HEK293 (cell line): ENCODE results near the gene GALNS.
A peak's percentile ranks its signal among the peaks of the same experiment; 100 is the strongest.

Source experiments
- CTCF ChIA-PET: fragments of 350-600 bp; formaldehyde crosslinking; extraction: SDS; loops from one replicate; lab custom pipeline; 2021; ENCODE audit warnings: antibody characterized with exemption; lab: Yijun Ruan, JAX
- POLR2A ChIA-PET: fragments of 300-600 bp; formaldehyde crosslinking; extraction: SDS; loops from one replicate; lab custom pipeline; 2020; ENCODE audit warnings: antibody characterized with exemption, inconsistent platforms; lab: Yijun Ruan, JAX
- H3K27ac ChIP-seq: fragments of 200-500 bp; sonication (Bioruptor generic); 2 replicates; pipeline ENCODE4 v1.5.1; 2014; ENCODE audit warnings: low read depth, low read length, control low read depth, inconsistent platforms; ENCODE audit errors: extremely low read depth
- H3K36me3 ChIP-seq, 2 experiments: fragments of 200-500 bp in 1 of 2; sonication (Bioruptor generic) in 1 of 2; 1 replicate in 1 of 2; 2 replicates in 1 of 2; pipeline ENCODE4 v1.5.1; 2014 to 2017; ENCODE audit warnings: inconsistent platforms in 2 of 2, low read length in 2 of 2; ENCODE audit not compliant: control insufficient read depth in 2 of 2, insufficient read depth in 1 of 2
- H3K4me1 ChIP-seq: fragments of 200-500 bp; sonication (Bioruptor generic); 2 replicates; pipeline ENCODE4 v1.5.1; 2014; ENCODE audit warnings: mild to moderate bottlenecking, low read length, inconsistent platforms; ENCODE audit not compliant: control insufficient read depth, insufficient read depth
- H3K4me3 ChIP-seq: 2 replicates; pipeline ENCODE4 v1.5.1; 2011; ENCODE audit warnings: low read depth, mild to moderate bottlenecking, control low read depth, low read length, moderate library complexity
- H3K9me3 ChIP-seq: fragments of 200-500 bp; sonication (Bioruptor generic); 2 replicates; pipeline ENCODE4 v1.5.1; 2014; ENCODE audit warnings: low read depth, low read length, inconsistent platforms; ENCODE audit not compliant: control insufficient read depth, insufficient read depth
- BCL11A ChIP-seq: fragments of 450-650 bp; formaldehyde crosslinking; IDR thresholded peaks from 2 replicates; pipeline ENCODE4 v1.5.1; 2016; ENCODE audit warnings: low read depth, missing biosample characterization, missing genetic modification characterization
- GFI1B ChIP-seq: fragments of 450-650 bp; formaldehyde crosslinking; IDR thresholded peaks from 2 replicates; pipeline ENCODE4 v1.5.1; 2016; ENCODE audit warnings: missing biosample characterization, missing genetic modification characterization
- GLIS1 ChIP-seq: fragments of 450-650 bp; formaldehyde crosslinking; IDR thresholded peaks from 2 replicates; pipeline ENCODE4 v1.5.1; 2016; ENCODE audit warnings: missing biosample characterization, missing genetic modification characterization
- GLIS2 ChIP-seq: fragments of 450-650 bp; formaldehyde crosslinking; IDR thresholded peaks from 2 replicates; pipeline ENCODE4 v1.5.1; 2016; ENCODE audit warnings: missing biosample characterization, missing genetic modification characterization
- IKZF3 ChIP-seq: fragments of 450-650 bp; IDR thresholded peaks from 2 replicates; pipeline ENCODE4 v1.5.0; 2018; ENCODE audit warnings: missing biosample characterization, mild to moderate bottlenecking, missing genetic modification characterization, moderate library complexity
- SP2 ChIP-seq: fragments of 450-650 bp; formaldehyde crosslinking; IDR thresholded peaks from 2 replicates; pipeline ENCODE4 v1.5.1; 2016; ENCODE audit warnings: missing biosample characterization, missing genetic modification characterization
- TCF7L2 ChIP-seq: IDR thresholded peaks from 2 replicates; pipeline ENCODE4 v1.6.1; 2011; ENCODE audit warnings: low read depth, mild to moderate bottlenecking, inconsistent platforms, low read length, moderate library complexity, borderline replicate concordance
- YY1 ChIP-seq: fragments of 450-650 bp; formaldehyde crosslinking; IDR thresholded peaks from 2 replicates; pipeline ENCODE4 v1.5.1; 2018; ENCODE audit warnings: missing biosample characterization, missing genetic modification characterization
- YY2 ChIP-seq: fragments of 450-650 bp; formaldehyde crosslinking; IDR thresholded peaks from 2 replicates; pipeline ENCODE4 v1.5.1; 2016; ENCODE audit warnings: missing biosample characterization, missing genetic modification characterization
- ZFP41 ChIP-seq: fragments of 450-650 bp; formaldehyde crosslinking; IDR thresholded peaks from 2 replicates; pipeline ENCODE4 v1.5.1; 2016; ENCODE audit warnings: missing biosample characterization, missing genetic modification characterization, borderline replicate concordance
- ZIC2 ChIP-seq: fragments of 450-650 bp; formaldehyde crosslinking; IDR thresholded peaks from 2 replicates; pipeline ENCODE4 v1.5.1; 2016; ENCODE audit warnings: missing biosample characterization, missing genetic modification characterization
- ZNF155 ChIP-seq: fragments of 450-650 bp; formaldehyde crosslinking; IDR thresholded peaks from 2 replicates; pipeline ENCODE4 v1.5.1; 2016; ENCODE audit warnings: missing biosample characterization, missing genetic modification characterization
- ZNF184 ChIP-seq: fragments of 450-650 bp; IDR thresholded peaks from 2 replicates; pipeline ENCODE4 v1.5.1; 2018; ENCODE audit warnings: missing biosample characterization, mild to moderate bottlenecking, missing genetic modification characterization
- ZNF211 ChIP-seq: fragments of 450-650 bp; formaldehyde crosslinking; IDR thresholded peaks from 2 replicates; pipeline ENCODE4 v1.5.1; 2016; ENCODE audit warnings: low read depth, missing biosample characterization, missing genetic modification characterization
- ZNF214 ChIP-seq: fragments of 450-650 bp; formaldehyde crosslinking; IDR thresholded peaks from 2 replicates; pipeline ENCODE4 v1.5.1; 2017; ENCODE audit warnings: missing biosample characterization, mild to moderate bottlenecking, missing genetic modification characterization, borderline replicate concordance
- ZNF248 ChIP-seq: fragments of 450-650 bp; formaldehyde crosslinking; IDR thresholded peaks from 2 replicates; pipeline ENCODE4 v1.5.1; 2017; ENCODE audit warnings: missing biosample characterization, missing genetic modification characterization
- ZNF292 ChIP-seq: fragments of 450-650 bp; formaldehyde crosslinking; IDR thresholded peaks from 2 replicates; pipeline ENCODE4 v1.5.1; 2016; ENCODE audit warnings: low read depth, missing biosample characterization, missing genetic modification characterization, borderline replicate concordance
- ZNF302 ChIP-seq: fragments of 450-650 bp; formaldehyde crosslinking; IDR thresholded peaks from 2 replicates; pipeline ENCODE4 v1.5.1; 2016; ENCODE audit warnings: missing biosample characterization, missing genetic modification characterization, low read depth
- ZNF555 ChIP-seq: fragments of 450-650 bp; formaldehyde crosslinking; conservative IDR thresholded peaks from 2 replicates; pipeline ENCODE4 v1.5.1; 2017; ENCODE audit warnings: missing biosample characterization, mild to moderate bottlenecking, missing genetic modification characterization, inconsistent platforms
- ZNF600 ChIP-seq: fragments of 450-650 bp; formaldehyde crosslinking; IDR thresholded peaks from 2 replicates; pipeline ENCODE4 v1.5.1; 2016; ENCODE audit warnings: missing biosample characterization, missing genetic modification characterization
- ZNF623 ChIP-seq: fragments of 450-650 bp; formaldehyde crosslinking; IDR thresholded peaks from 2 replicates; pipeline ENCODE4 v1.5.1; 2016; ENCODE audit warnings: missing biosample characterization, missing genetic modification characterization
- ZNF629 ChIP-seq: fragments of 450-650 bp; formaldehyde crosslinking; IDR thresholded peaks from 2 replicates; pipeline ENCODE4 v1.5.1; 2017; ENCODE audit warnings: missing biosample characterization, missing genetic modification characterization
- ZNF701 ChIP-seq: fragments of 450-650 bp; formaldehyde crosslinking; IDR thresholded peaks from 2 replicates; pipeline ENCODE4 v1.5.1; 2016; ENCODE audit warnings: missing biosample characterization, missing genetic modification characterization
- ZNF792 ChIP-seq: fragments of 450-650 bp; formaldehyde crosslinking; IDR thresholded peaks from 2 replicates; pipeline ENCODE4 v1.5.1; 2016; ENCODE audit warnings: missing biosample characterization, missing genetic modification characterization
- ZXDB ChIP-seq: fragments of 450-650 bp; formaldehyde crosslinking; IDR thresholded peaks from 2 replicates; pipeline ENCODE4 v1.5.1; 2016; ENCODE audit warnings: missing biosample characterization, missing genetic modification characterization

Gene GALNS

DNA sequence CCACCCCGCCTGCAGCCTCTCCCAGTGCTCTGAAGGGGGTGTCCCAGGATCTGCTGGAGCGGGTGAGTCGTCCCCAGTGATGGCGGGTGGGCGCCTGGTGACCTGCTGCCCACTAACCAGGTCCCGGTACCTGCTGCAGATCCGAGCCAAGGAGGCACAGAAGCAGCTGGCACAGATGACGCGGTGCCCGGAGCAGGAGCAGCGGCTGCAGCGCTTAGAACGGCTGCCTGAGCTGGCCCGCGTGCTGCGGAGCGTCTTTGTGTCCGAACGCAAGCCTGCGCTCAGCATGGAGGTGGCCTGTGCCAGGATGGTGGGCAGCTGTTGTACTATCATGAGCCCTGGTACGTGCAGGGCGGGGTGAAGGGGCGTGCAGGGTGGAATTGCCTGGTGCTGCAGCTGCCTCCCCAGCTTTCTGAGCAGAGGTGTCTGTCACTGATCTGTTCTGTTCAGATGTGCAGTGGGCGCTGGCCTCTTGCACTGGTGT, 49.6 kb downstream of the GALNS start (continued):
- TF ChIP-seq ZNF292 (tag by site-specific recombination) (no peak), BCL11A (tag by site-specific recombination) (peak; percentile 4; the same call in 1 of the 2 replicates), ZNF600 (tag by site-specific recombination) (peak; percentile 67)

DNA sequence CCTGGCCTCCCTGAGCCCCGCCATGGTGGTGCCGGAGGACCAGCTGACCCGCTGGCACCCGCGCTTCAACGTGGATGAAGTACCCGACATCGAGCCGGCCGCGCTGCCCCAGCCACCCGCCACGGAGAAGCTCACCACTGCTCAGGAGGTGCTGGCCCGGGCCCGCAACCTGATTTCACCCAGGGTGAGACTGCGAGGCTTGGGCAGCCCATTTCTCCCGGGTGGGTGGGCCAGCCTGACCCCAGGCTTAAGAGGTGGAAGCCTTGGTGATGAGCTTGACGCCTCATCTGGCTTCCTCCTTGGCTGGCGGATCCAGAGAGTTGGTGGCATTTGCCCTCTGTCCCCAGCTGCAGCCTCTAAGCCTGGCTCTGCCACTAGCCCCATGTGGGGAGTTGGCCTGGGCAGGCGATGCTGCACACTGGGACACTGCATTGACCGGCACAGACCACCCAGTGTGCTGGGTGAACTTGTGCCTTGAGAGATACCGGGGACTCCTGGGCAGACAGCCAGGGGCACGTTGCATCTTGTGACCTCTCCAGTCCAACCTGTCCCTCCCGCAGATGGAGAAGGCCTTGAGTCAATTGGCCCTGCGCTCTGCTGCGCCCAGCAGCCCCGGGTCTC, 50.1 kb downstream of the GALNS start:
- Histone ChIP-seq H3K36me3 (peaks cover 0 to 70% of the 10 kb centered on the region in 2 experiments; a peak in 1 of 3 replicates), H3K4me3 (no peak overlapping the region), H3K9me3 (no peaks in the 10 kb centered on the region), H3K27ac (peak overlapping the region; percentile 28), H3K4me1 (peaks cover 3% of the 10 kb centered on the region; the same call in 1 of the 2 replicates)
- TF ChIP-seq ZNF701 (tag by site-specific recombination) (no peak), SP2 (tag by site-specific recombination) (no peak), ZXDB (peak; percentile 81), YY1 (tag by site-specific recombination) (no peak), BCL11A (tag by site-specific recombination) (0 out of 2 replicates have a peak, but pooled peaks have one; percentile 10), IKZF3 (tag by site-specific recombination) (no peak), ZFP41 (tag by site-specific recombination) (no peak), ZIC2 (tag by site-specific recombination) (peak; percentile 29; the same call in 1 of the 2 replicates)
- POLR2A ChIA-PET = interaction anchor here (0.6 to 1.5 kb wide), 4 partner anchors 36 to 1101 kb away, joined by 3 to 5 read pairs (median 3); no protein-coding TSS in a partner anchor
- CTCF ChIA-PET = interaction anchor here (0.6 to 1.5 kb wide), 4 partner anchors 24 to 69 kb away, joined by 3 to 4 read pairs (median 3); no protein-coding TSS in a partner anchor

GRCh38 chr16:88805887-88806393, 50.8 kb downstream of the GALNS start:
- ChIA-PET CTCF (interaction anchor here (0.6 to 1.1 kb wide), 5 partner anchors 24 to 68 kb away, joined by 3 to 4 read pairs (median 3); no protein-coding TSS in a partner anchor), POLR2A (interaction anchor here (0.6 to 1.5 kb wide), 3 partner anchors 35 to 1102 kb away, joined by 3 to 5 read pairs (median 3); no protein-coding TSS in a partner anchor)
- Histone ChIP-seq H3K36me3 (peaks cover 0 to 72% of the 10 kb centered on the region in 2 experiments; a peak in 1 of 3 replicates), H3K4me1 (peaks cover 3% of the 10 kb centered on the region; the same call in 1 of the 2 replicates), H3K27ac (peak overlapping the region; percentile 91), H3K4me3 (no peak overlapping the region), H3K9me3 (no peaks in the 10 kb centered on the region)
- TF ChIP-seq ZNF792 (tag by site-specific recombination) (no peak), ZNF555 (tag by site-specific recombination) (no peak), ZNF184 (tag by site-specific recombination) (no peak), ZNF248 (no peak), ZNF214 (no peak), ZXDB (no peak), TCF7L2 (no peak), GLIS1 (tag by site-specific recombination) (peak; percentile 43; the same call in 1 of the 2 replicates), ZNF629 (tag by site-specific recombination) (no peak), ZNF623 (tag by site-specific recombination) (no peak), ZNF155 (no peak), GFI1B (tag by site-specific recombination) (no peak), ZNF211 (no peak), GLIS2 (tag by site-specific recombination) (0 out of 2 replicates have a peak, but pooled peaks have one; percentile 19), YY2 (no peak), ZNF302 (tag by site-specific recombination) (no peak)
